Subcutaneous abdominal adipose tissue (tissue), 5 donors: ENCODE measurements around the gene SLC38A10.

ENCODE experiments used
- H3K27ac ChIP-seq: one replicate; pipeline ENCODE4 v1.7.0; 2013; ENCODE audit warnings: low read depth, mild to moderate bottlenecking, inconsistent platforms, low read length, moderate library complexity
- H3K27me3 ChIP-seq, 5 donors: one replicate each; pipeline ENCODE4 v1.7.0; 2013; ENCODE audit warnings: low read length in 5 of 5, inconsistent platforms in 1 of 5; ENCODE audit not compliant: control insufficient read depth in 5 of 5, insufficient read depth in 4 of 5
- H3K36me3 ChIP-seq, 5 donors: one replicate each; pipeline ENCODE4 v1.7.0; 2013; ENCODE audit warnings: low read length in 5 of 5; ENCODE audit not compliant: control insufficient read depth in 5 of 5, insufficient read depth in 5 of 5
- H3K4me1 ChIP-seq, 5 donors: one replicate each; pipeline ENCODE4 v1.7.0; 2013; ENCODE audit warnings: low read length in 5 of 5, mild to moderate bottlenecking in 3 of 5, moderate library complexity in 1 of 5; ENCODE audit not compliant: control insufficient read depth in 5 of 5, insufficient read depth in 5 of 5
- H3K4me3 ChIP-seq, 5 donors: one replicate each; pipeline ENCODE4 v1.7.0; 2013; ENCODE audit warnings: low read length in 5 of 5, low read depth in 1 of 5
- H3K9ac ChIP-seq, 5 donors: one replicate each; pipeline ENCODE4 v1.7.0; 2013; ENCODE audit warnings: low read length in 5 of 5, mild to moderate bottlenecking in 4 of 5, moderate library complexity in 3 of 5
- H3K9me3 ChIP-seq, 5 donors: one replicate each; pipeline ENCODE4 v1.7.0; 2013; ENCODE audit warnings: low read length in 5 of 5; ENCODE audit not compliant: control insufficient read depth in 5 of 5
- donor health status: healthy.
- donor health status: healthy.
- donor health status: healthy.
- donor health status: healthy.
- donor health status: healthy.

The SLC38A10 gene

DNA sequence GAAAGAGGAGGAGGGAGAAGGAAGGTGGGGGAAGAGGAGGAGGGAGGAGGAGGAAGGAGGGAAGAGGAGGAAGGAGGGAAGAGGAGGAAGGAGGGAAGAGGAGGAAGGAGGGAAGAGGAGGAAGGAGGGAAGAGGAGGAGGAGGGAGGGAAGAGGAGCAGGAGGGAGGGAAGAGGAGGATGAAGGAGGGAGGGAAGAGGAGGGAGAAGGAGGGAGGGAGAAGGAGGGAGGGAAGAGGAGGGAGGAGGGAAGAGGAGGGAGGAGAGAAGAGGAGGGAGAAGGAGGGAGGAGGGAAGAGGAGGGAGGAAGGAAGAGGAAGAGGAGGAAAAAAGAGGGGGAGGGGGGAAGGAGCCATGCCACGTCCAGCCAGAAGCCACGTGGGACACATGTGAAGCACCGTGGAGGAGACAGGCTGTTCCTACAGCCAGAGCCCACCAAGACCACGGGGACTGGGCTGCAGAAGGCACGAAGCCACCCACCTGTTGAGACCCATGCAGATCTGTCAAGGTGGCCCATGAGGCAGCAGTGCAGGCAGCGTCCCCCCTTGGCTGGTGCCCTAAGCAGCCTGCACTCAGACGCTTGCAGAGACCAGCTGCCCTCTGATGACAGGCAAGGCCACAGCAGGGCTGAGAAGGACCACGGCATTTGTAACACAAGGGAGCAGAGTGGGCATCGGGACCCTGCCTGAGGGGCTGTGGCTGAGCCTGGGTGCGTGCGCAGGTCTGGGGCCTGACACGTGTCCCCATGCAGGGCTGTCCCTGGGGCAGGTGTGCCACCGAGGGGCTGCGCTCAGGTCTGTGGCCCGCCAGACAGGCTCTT, 45.7 kb downstream of the SLC38A10 start:
- Histone ChIP-seq H3K9me3 (no peaks in the 10 kb centered on the region), H3K36me3 (peaks cover 0 to 54% (median 41%) of the 10 kb centered on the region in 5 donors), H3K9ac (no peak overlapping the region), H3K4me3 (no peak overlapping the region), H3K4me1 (peaks cover 0 to 6% (median 0%) of the 10 kb centered on the region in 5 donors), H3K27me3 (no peaks in the 10 kb centered on the region), H3K27ac (no peak overlapping the region)

DNA sequence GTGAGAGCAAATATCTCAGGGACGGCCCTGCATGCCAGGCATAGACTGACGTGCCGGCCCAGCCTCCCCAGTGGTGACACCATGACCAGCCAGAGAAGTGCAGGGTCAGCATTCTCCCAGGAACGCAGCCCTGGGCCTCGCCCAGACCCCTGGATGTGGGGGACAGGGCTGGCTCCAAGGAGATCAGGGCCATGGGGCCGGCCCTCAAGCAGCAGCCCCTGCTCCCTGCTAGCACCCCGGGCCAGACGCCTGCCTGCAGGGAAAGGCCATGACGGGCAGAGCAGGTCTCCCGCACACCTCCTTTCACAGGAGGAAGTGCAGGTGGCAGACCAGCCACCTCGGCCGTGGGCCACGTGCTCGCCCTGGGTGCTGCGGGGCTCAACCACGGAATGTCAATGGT, 46.5 kb downstream of the SLC38A10 start:
- no peaks in the 10 kb centered on the region for H3K9me3 ChIP-seq
- no peaks in the 10 kb centered on the region for H3K27me3 ChIP-seq
- H3K4me1 ChIP-seq: peaks cover 0 to 8% (median 0%) of the 10 kb centered on the region in 5 donors
- H3K9ac ChIP-seq: no peak overlapping the region
- H3K4me3 ChIP-seq: no peak overlapping the region
- peaks cover 0 to 54% (median 41%) of the 10 kb centered on the region in 5 donors for H3K36me3 ChIP-seq
- H3K27ac ChIP-seq: no peak overlapping the region

DNA sequence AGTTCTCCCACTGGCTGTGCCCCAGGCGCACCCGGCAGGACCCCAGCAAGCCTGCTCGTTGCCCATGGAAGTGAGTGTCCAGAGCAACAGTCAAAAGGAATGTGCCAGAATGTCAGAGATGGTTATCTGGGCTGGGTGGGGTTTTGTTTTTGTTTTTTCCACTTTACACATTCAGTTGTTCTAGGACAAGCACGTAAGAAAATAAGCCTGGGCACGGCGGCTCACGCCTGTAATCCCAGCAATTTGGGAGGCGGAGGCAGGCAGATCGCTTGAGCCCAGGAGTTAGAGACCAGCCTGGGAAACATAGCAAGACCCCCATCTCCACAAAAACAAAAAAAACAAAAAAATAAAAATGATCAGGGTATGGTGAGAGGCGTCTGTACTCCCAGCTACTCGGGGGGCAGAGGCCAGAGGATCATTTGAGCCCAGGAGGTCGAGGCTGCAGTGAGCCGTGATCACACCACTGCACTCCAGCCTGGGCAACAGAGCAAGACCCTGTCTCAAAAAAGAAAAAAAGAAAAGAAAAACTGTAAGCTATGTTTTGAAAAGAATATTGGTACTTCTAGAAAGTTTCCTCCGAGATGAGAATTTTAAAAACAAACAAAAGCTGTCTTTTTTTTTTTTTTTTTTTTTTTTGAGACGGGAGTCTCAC, 47.6 kb downstream of the SLC38A10 start:
- Histone ChIP-seq H3K27ac (no peak overlapping the region), H3K4me1 (peaks cover 0 to 8% (median 0%) of the 10 kb centered on the region in 5 donors), H3K9me3 (no peaks in the 10 kb centered on the region), H3K27me3 (no peaks in the 10 kb centered on the region), H3K9ac (no peak overlapping the region), H3K36me3 (peaks cover 0 to 50% (median 36%) of the 10 kb centered on the region in 5 donors), H3K4me3 (no peak overlapping the region)

DNA sequence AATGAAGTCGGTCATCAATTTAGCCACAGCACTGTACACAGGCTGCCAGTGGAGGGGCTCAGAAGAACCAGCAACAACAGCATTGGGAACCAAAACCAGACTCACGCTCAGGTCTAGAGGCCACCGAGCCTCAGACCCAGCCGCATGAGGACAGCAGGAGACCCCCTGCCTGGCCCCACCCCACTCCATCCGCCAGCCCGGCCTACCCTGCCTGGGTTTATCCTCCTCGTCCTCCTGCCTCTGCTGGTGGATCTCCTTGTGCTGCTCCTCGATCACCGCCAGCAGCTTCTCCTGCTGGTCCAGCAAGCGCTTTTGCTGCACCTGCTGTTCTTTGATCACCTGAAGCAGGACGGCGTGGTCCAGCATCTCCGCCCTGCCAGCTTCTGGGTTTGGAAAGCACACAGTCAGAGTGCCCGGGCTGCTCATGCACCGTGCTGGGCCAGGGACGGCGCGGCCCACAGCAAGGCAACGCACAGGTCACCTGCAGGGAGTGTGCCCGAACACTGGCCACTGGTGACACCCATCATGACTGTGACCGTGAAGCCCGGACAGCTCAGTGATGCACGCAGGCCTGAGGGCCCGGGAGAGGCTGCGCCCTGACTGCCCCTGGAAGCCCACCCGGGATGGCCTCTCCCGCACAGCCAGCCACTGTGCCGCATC, 48.3 kb downstream of the SLC38A10 start:
- Histone ChIP-seq H3K9ac (no peak overlapping the region), H3K36me3 (peaks cover 0 to 43% (median 29%) of the 10 kb centered on the region in 5 donors), H3K27me3 (no peaks in the 10 kb centered on the region), H3K27ac (no peak overlapping the region), H3K4me1 (peaks cover 0 to 8% (median 0%) of the 10 kb centered on the region in 5 donors), H3K4me3 (no peak overlapping the region), H3K9me3 (no peaks in the 10 kb centered on the region)

DNA sequence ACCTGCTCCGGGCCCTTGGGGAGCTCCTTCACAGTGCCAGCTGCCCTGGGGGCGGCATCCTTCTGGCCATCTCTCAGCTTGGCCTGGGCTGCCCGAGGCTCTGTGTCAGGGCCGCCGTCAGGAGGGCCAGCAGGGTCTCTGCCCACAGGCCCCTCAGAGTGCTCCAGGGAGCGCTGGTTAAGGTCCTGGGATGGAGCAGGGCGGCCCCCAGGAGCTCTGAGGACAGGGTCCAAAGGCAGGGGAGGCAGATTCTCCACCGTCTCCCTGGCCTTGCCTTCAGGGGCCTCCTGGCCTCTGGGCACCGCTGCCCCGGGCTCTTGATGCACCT, 48.8 kb downstream of the SLC38A10 start:
- Histone ChIP-seq H3K36me3 (peaks cover 0 to 40% (median 26%) of the 10 kb centered on the region in 5 donors), H3K27ac (no peak overlapping the region), H3K9me3 (no peaks in the 10 kb centered on the region), H3K27me3 (no peaks in the 10 kb centered on the region), H3K4me1 (peaks cover 0 to 8% (median 0%) of the 10 kb centered on the region in 5 donors), H3K4me3 (no peak overlapping the region), H3K9ac (no peak overlapping the region)

DNA sequence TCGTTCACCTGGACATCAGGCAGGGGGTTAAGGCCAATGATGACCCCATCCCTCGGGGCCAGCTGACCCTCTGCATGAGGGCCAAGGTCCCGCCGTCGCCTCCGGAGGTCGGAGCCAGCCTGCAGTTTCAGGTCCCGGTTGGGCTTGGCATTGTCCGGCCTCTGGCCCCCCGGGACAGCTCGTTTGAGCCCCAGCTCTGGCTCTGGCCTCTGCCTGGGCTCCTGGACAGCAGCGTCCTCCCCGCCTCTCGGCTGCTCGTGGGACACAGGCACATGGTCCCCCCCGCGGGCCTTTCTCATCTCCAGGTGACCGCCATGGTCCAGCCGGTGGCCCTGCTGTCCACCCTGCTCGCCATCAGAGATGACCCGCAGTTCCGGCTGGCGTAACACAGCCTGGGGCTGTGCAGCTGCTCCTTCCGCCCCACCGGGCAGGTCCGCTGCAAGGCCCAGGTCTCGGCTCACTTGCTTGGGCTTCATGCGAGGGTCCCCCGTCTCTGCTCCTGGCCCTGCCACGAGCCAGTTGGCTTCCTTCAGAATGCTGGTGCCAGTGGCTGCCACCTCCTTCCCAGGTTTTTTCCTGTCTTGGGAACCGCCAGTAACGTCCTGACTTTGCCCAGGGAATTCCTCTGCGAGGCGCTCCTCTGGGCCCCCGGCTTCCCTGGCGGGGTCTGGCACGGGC, 49.3 kb downstream of the SLC38A10 start:
- Histone ChIP-seq H3K9me3 (no peaks in the 10 kb centered on the region), H3K9ac (no peak overlapping the region), H3K27me3 (no peaks in the 10 kb centered on the region), H3K4me3 (no peak overlapping the region), H3K4me1 (peaks cover 0 to 9% (median 1%) of the 10 kb centered on the region in 5 donors), H3K27ac (no peak overlapping the region), H3K36me3 (peaks cover 0 to 40% (median 24%) of the 10 kb centered on the region in 5 donors)

DNA sequence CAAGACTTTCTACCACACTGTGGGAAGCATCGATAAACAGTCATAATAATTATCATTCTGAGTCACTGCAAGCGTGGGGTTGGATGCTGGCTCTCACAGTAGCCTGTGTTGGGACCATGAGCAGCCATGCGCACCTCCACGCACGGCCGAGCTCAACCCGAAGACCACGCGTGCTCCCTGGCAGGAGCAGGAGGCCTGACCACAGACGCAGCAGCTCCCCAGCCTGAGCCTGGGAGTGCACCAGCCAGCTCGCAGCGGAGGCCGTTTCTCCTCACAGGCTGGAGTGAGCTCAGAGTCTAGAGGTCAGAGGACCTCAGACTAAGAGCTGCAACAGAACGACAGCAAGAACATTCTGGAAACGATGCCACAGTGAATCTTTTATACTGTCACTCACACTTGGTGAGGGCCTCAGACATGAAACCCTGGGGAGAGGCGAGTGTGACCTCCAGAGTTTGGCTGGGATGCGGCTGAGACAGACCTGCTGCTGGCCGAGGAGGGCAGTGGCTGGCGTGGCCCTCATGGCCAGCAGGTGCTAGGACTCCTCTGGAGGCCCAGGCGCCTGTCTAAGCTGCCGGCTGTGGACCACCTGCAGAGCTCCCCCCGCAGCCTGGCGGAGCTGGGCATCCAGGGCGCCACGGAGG, 50.0 kb downstream of the SLC38A10 start:
- Histone ChIP-seq H3K36me3 (peaks cover 0 to 34% (median 18%) of the 10 kb centered on the region in 5 donors), H3K27me3 (no peaks in the 10 kb centered on the region), H3K9me3 (no peaks in the 10 kb centered on the region), H3K27ac (no peak overlapping the region), H3K4me1 (peaks cover 0 to 15% (median 6%) of the 10 kb centered on the region in 5 donors), H3K9ac (no peak overlapping the region), H3K4me3 (no peak overlapping the region)

DNA sequence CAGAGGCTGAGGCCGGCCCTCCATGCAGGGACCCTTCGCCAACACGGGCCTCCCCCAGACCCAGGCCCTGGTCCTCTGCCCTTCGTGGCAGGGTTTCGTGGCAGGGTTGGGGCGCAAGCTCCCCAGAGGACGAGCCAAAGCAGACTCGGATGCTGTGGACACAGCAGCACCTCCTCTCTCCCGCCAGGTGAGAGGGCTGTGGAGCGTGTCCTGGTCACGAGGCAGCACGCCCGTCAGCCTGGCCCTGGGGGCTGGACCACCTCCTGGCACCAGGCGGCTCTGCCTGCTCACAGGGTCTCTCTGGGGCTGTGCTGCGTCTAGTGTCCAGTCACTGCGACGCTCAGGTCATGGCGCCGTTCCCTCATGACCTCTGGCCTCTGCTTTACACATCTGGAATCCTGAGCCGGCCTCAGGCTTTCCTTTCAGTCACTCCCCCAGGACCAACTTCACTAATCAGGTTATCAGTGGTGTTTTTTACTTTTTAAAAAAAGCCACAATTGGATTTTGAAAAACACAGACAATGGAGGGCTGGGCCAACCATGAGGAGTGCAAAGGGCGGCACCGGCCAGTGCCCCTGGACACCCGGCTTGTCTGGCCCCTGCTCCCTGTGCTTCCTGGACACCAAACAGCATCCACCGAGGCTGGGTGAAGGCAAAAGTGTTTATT, 50.6 kb downstream of the SLC38A10 start:
- Histone ChIP-seq H3K27ac (no peak overlapping the region), H3K9me3 (no peaks in the 10 kb centered on the region), H3K27me3 (no peaks in the 10 kb centered on the region), H3K4me1 (peaks cover 2 to 21% (median 12%) of the 10 kb centered on the region in 5 donors), H3K4me3 (no peak overlapping the region), H3K36me3 (peaks cover 0 to 28% (median 12%) of the 10 kb centered on the region in 5 donors), H3K9ac (no peak overlapping the region)

DNA sequence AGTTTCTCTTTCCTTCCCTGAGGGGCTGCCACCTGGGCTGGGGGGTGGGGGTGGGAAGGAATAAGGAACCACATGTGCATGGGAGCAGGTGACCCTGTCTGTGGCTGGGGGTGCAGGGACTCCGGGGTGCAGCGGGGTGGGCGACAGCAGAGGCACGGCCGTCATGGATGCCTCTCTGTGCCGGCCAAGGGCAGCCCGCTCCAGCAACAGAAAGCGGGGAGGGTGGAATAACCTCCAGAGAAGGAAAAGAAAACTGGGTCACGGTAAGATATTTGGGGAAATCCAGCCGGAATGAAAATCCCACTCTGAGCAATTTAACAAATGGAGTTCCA, 51.8 kb downstream of the SLC38A10 start:
- Histone ChIP-seq H3K27ac (no peak overlapping the region), H3K36me3 (peaks cover 0 to 20% (median 6%) of the 10 kb centered on the region in 5 donors), H3K27me3 (no peaks in the 10 kb centered on the region), H3K4me3 (no peak overlapping the region), H3K9me3 (no peaks in the 10 kb centered on the region), H3K4me1 (peaks cover 2 to 27% (median 14%) of the 10 kb centered on the region in 5 donors), H3K9ac (no peak overlapping the region)
